ENCODE results near the gene TLL1.

The TLL1 gene

GRCh38 chr4:165872461-165873297 is at the start of gene TLL1:
TLL1 (plus strand) TSS chr4:165873237; CDS start chr4:165873905, 668 bp downstream.
- peak; percentile 47 for DNase-seq (ENCODE audit: low spot score)

- no peak for DNase-seq (ENCODE audit: low spot score)
These were observed 46.9 kb upstream of the TLL1 start for GRCh38 chr4:165826166-165826565.

- DNase-seq (ENCODE audit: low spot score), result no peak
These were observed 46.0 kb upstream of the TLL1 start for GRCh38 chr4:165827018-165827417.

- no peak for DNase-seq (ENCODE audit: low spot score)
These were observed 44.1 kb upstream of the TLL1 start for GRCh38 chr4:165828928-165829327.

GRCh38 chr4:165834116-165834515 is 38.9 kb upstream of the TLL1 start:
- peak; percentile 26 for DNase-seq (ENCODE audit: low spot score)

GRCh38 chr4:165838575-165838974 is 34.5 kb upstream of the TLL1 start:
- no peak for DNase-seq (ENCODE audit: low spot score)

GRCh38 chr4:165839615-165840333 is 33.3 kb upstream of the TLL1 start:
- no peak for DNase-seq (ENCODE audit: low spot score)

- DNase-seq (ENCODE audit: low spot score), result no peak
These were observed 30.4 kb upstream of the TLL1 start for GRCh38 chr4:165842684-165843083.

GRCh38 chr4:165844161-165844560 is 28.9 kb upstream of the TLL1 start:
- no peak for DNase-seq (ENCODE audit: low spot score)

- no peak for DNase-seq (ENCODE audit: low spot score)
These were observed 21.8 kb upstream of the TLL1 start for GRCh38 chr4:165851256-165851655.

- DNase-seq (ENCODE audit: low spot score), result no peak
These were observed 17.8 kb upstream of the TLL1 start for GRCh38 chr4:165855191-165855590.

- DNase-seq (ENCODE audit: low spot score), result no peak
These were observed 11.7 kb upstream of the TLL1 start for GRCh38 chr4:165861363-165861762.

- DNase-seq (ENCODE audit: low spot score), result no peak
These were observed 8.8 kb upstream of the TLL1 start for GRCh38 chr4:165864271-165864670.

GRCh38 chr4:165866019-165866650 is 6.9 kb upstream of the TLL1 start:
- no peak for DNase-seq (ENCODE audit: low spot score)

GRCh38 chr4:165867961-165868360 is 5.1 kb upstream of the TLL1 start:
- no peak for DNase-seq (ENCODE audit: low spot score)

- DNase-seq (ENCODE audit: low spot score), result peak; percentile 36
These were observed 448 bp downstream of the TLL1 start for GRCh38 chr4:165873298-165874071.

GRCh38 chr4:165874072-165874790 is 1.2 kb downstream of the TLL1 start:
- DNase-seq (ENCODE audit: low spot score), result no peak

GRCh38 chr4:165874791-165875371 is 1.8 kb downstream of the TLL1 start:
- DNase-seq (ENCODE audit: low spot score), result peak; percentile 34

GRCh38 chr4:165875446-165875845 is 2.4 kb downstream of the TLL1 start:
- DNase-seq (ENCODE audit: low spot score), result no peak

GRCh38 chr4:165877286-165877685 is 4.2 kb downstream of the TLL1 start:
- DNase-seq (ENCODE audit: low spot score), result no peak

- no peak for DNase-seq (ENCODE audit: low spot score)
These were observed 6.6 kb downstream of the TLL1 start for GRCh38 chr4:165879641-165880040.
